NK-92 (cell line): Measurements from ENCODE around the gene TMEM145.

Source experiments
- DNase-seq: peaks from one replicate; lab custom pipeline; 2025; ENCODE audit not compliant: unreplicated experiment; lab: John Stamatoyannopoulos, UW

Gene TMEM145

GRCh38 chr19:42277821-42278451 is 35.2 kb upstream of the TMEM145 start:
- no peak for DNase-seq

- no peak for DNase-seq
These were observed 34.5 kb upstream of the TMEM145 start for GRCh38 chr19:42278452-42279154.

GRCh38 chr19:42279155-42279901 is 33.8 kb upstream of the TMEM145 start:
- no peak for DNase-seq

- no peak for DNase-seq
These were observed 33.0 kb upstream of the TMEM145 start for GRCh38 chr19:42279902-42280814.

- DNase-seq = no peak
These were observed 32.3 kb upstream of the TMEM145 start for GRCh38 chr19:42280815-42281145.

- no peak for DNase-seq
These were observed 31.8 kb upstream of the TMEM145 start for GRCh38 chr19:42281146-42281826.

- no peak for DNase-seq
These were observed 31.0 kb upstream of the TMEM145 start for GRCh38 chr19:42281827-42282762.

- no peak for DNase-seq
These were observed 30.3 kb upstream of the TMEM145 start for GRCh38 chr19:42282819-42283187.

GRCh38 chr19:42283188-42284065 is 29.7 kb upstream of the TMEM145 start:
- DNase-seq = peak; percentile 85

- no peak for DNase-seq
These were observed 29.0 kb upstream of the TMEM145 start for GRCh38 chr19:42284066-42284501.

GRCh38 chr19:42284591-42285341 is 28.3 kb upstream of the TMEM145 start:
- DNase-seq = no peak

- no peak for DNase-seq
These were observed 27.6 kb upstream of the TMEM145 start for GRCh38 chr19:42285541-42285941.

GRCh38 chr19:42285988-42286348 is 27.1 kb upstream of the TMEM145 start:
- DNase-seq = no peak

GRCh38 chr19:42286349-42287016 is 26.6 kb upstream of the TMEM145 start:
- DNase-seq = no peak

GRCh38 chr19:42287017-42287826 is 25.9 kb upstream of the TMEM145 start:
- DNase-seq = no peak

- no peak for DNase-seq
These were observed 25.3 kb upstream of the TMEM145 start for GRCh38 chr19:42287827-42288107.

- DNase-seq = no peak
These were observed 24.7 kb upstream of the TMEM145 start for GRCh38 chr19:42288387-42288786.
